ENCODE measurements around the gene SNRPD1.
"Not testable (repeated sequence)": the region's sequence is repeated elsewhere in the genome, so short reads cannot be mapped to it uniquely, and the experiment has no call there.

The SNRPD1 gene

DNA sequence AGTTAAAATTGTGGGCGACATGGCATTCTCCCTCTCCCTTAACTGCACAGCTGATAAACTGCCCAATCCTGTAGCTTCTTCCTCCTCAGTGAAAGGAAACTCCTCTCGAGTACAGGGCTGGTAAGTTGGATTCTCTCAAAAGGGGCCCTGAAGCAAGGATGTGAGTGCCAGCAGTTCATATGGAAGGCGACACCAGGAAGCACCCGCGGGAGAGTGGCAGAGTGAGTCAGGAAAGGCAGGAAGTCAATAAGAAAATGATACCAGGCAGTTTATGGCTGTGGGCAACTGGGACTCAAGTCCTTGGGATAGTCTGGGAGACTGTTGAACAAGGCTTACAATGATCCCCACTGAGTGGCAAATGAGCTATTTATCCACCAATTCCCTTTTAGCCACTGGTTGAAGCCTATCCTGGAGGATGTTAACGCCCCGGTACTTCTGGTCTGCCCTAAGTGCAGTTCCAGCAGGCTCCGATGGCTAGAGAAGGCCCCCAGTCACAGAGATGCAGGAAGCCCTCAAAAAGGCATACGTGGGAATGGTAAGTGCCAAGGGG is 57.7 kb downstream of the SNRPD1 start:
- in situ Hi-C loops (cut with HindIII; ENCODE audit: low sequenced_read_pairs), result no loop called here
- no peak overlapping the region for H3K4me3 ChIP-seq (ENCODE audit: low read depth, low read length)
- DNase-seq (ENCODE audit: low read depth), result no peak
- TF ChIP-seq, protein P1, sequence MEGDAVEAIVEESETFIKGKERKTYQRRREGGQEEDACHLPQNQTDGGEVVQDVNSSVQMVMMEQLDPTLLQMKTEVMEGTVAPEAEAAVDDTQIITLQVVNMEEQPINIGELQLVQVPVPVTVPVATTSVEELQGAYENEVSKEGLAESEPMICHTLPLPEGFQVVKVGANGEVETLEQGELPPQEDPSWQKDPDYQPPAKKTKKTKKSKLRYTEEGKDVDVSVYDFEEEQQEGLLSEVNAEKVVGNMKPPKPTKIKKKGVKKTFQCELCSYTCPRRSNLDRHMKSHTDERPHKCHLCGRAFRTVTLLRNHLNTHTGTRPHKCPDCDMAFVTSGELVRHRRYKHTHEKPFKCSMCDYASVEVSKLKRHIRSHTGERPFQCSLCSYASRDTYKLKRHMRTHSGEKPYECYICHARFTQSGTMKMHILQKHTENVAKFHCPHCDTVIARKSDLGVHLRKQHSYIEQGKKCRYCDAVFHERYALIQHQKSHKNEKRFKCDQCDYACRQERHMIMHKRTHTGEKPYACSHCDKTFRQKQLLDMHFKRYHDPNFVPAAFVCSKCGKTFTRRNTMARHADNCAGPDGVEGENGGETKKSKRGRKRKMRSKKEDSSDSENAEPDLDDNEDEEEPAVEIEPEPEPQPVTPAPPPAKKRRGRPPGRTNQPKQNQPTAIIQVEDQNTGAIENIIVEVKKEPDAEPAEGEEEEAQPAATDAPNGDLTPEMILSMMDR (IDR thresholded peaks at IDR 0.05; ENCODE audit: low read depth, low read length, missing control alignments), result no peak

DNA sequence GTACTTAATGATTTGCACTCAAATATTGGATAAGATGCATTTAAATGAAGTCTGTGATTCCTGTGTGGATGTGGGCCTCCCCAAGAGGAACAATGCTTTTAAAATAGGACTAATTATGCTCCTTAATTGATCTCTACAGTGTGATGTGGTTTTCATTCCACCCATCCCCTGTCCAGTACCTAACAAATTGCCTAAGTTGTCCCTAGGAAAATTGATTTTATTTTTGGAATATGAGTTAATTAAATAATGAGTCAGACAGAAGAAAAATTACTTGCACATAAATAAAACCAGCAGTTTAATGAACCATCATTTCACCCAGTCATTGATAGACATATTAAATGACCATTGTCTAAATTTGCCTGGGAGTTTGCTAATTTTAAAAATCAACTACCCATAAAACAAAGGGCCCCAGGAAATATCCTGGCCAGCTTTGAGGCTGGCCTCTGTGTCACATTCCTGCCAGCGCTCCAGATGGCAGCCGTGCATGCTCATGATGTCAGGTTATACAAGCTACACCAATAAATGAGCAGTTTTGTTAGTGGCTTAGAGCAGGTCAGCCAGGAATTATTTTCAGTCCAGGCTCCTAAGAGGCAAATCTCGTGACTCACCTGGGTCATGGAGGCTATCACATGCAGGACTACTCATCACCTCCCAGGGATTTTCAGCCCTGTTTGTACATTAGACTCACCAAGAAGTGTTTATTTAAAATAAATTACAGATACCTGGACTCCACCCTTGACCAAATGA is 60.6 kb downstream of the SNRPD1 start:
- DNase-seq (ENCODE audit: low read depth), result peak; percentile 19
- TF ChIP-seq, protein P1 (IDR thresholded peaks at IDR 0.05; ENCODE audit: low read depth, low read length, missing control alignments), result no peak
- no peak overlapping the region for H3K4me3 ChIP-seq (ENCODE audit: low read depth, low read length)
- in situ Hi-C loops (cut with HindIII; ENCODE audit: low sequenced_read_pairs), result no loop called here

DNA sequence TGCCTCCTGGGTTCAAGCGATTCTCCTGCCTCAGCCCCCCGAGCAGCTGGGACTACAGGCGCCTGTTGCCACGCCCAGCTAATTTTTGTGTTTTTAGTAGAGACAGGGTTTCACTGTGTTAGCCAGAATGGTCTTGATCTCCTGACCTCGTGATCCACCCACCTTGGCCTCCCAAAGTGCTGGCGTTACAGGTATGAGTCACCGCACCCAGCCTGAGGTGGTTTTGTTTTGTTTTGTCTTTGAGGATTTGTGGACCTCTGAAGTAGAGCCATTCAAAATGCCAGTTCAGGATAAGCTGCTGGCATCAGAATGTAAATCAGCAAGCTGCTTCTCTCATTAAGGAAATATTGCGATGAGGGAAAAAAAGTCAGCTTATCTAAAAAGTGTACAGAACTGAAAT is 63.2 kb downstream of the SNRPD1 start:
- DNase-seq (ENCODE audit: low read depth); H3K4me3 ChIP-seq (ENCODE audit: low read depth, low read length); in situ Hi-C loops (cut with HindIII; ENCODE audit: low sequenced_read_pairs): not testable (repeated sequence)

DNA sequence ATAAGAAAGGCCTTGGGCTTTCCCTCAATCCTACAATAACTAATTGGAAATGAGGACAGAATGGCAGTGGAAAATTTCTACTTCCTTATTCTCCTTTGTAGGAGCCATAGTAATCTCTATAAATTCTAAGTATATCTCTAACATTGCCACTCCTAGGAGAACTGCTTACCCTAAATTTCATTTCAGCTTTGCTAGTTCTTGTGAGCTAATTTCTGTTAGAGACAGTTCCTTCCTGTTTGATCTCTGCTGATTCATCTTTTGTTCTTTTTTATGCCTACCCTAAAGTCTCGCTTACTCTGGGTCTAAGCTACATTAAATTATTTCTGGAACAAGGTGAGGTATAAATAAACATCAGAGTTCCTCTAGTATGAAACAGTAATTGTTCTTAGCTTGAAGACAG is 66.7 kb downstream of the SNRPD1 start:
- DNase-seq (ENCODE audit: low read depth), result no peak
- no peak overlapping the region for H3K4me3 ChIP-seq (ENCODE audit: low read depth, low read length)
- TF ChIP-seq, protein P1 (IDR thresholded peaks at IDR 0.05; ENCODE audit: low read depth, low read length, missing control alignments), result no peak
- in situ Hi-C loops (cut with HindIII; ENCODE audit: low sequenced_read_pairs), result no loop called here

DNA sequence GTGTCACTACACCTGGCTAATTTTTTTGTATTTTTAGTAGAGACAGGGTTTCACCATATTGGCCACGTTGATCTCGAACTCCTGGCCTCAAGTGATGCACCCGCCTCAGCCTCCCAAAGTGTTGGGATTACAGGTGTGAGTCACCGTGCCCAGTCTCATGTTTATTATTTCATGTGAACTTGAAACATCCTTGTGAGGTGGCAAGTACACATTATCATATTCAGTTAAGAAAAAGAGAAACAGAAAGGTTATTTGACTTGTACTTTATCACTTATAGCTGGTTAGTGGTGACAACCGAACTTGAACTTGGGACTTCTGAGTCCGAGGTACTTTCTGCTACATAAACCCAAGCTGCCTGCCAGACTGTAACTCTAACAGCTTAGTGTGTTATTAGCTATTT is 68.0 kb downstream of the SNRPD1 start:
- DNase-seq (ENCODE audit: low read depth), result no peak
- no peak overlapping the region for H3K4me3 ChIP-seq (ENCODE audit: low read depth, low read length)
- in situ Hi-C loops (cut with HindIII; ENCODE audit: low sequenced_read_pairs), result no loop called here
- TF ChIP-seq, protein P1 (IDR thresholded peaks at IDR 0.05; ENCODE audit: low read depth, low read length, missing control alignments), result no peak

DNA sequence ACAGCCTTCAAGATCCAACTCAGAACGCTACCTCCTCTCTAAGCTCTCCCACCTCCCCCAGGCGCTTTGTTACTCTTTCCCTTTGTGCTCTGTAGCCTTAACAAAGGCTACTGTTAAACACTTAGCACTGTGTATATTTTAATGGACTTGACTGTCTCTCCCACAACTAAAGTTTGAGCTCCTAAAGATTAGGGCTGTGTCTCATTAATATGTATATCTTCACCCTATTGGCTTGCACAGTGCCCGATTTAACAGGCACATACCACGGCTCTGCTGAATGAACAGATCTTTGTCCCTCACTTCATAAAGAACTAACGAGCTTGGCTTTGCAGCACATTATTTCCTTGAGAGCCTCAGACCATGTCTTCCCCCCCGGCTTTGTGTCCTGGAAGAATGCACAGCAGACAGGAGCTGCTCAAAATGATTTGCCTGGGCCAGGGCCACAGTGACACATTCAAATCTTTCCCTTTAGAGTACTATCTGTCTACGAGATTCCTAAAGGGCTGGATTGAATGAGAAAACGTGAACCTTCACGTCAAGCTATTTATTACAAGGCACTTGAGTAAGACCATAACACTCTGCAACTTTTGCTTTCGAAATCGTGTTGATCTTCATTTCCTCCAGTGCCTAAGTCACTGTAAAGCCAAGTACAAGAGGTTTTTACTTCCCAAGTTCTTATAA is 70.4 kb downstream of the SNRPD1 start:
- TF ChIP-seq, protein P1 (IDR thresholded peaks at IDR 0.05; ENCODE audit: low read depth, low read length, missing control alignments), result no peak
- peak overlapping the region; percentile 27 for H3K4me3 ChIP-seq (ENCODE audit: low read depth, low read length)
- in situ Hi-C loops (cut with HindIII; ENCODE audit: low sequenced_read_pairs), result no loop called here
- peak; percentile 57 for DNase-seq (ENCODE audit: low read depth)
